NCI-H748 (cell line): ENCODE data around the gene MISP.

Experiments used
- DNase-seq: peaks from one replicate; lab custom pipeline; 2025; ENCODE audit not compliant: unreplicated experiment; lab: John Stamatoyannopoulos, UW

The MISP gene

DNA sequence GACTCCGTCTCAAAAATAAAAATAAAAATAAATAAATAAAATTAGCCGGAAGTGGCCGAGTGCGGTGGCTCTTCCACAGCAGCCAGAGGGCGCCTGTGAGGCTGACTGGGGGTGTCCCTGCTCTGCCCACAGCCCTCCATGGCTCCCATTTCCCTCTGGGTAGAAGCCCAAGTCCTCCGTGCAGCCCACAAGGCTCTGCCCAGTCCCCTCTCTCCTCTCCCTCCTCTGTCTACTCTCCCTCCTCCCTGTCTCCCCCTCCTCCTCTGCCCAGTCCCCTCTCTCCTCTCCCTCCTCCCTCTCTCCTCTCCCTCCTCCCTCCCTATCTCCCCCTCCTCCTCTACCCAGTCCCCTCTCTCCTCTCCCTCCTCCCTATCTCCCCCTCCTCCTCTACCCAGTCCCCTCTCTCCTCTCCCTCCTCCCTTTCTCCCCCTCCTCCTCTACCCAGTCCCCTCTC is 20.4 kb downstream of the MISP start:
- DNase-seq: peak; percentile 16

DNA sequence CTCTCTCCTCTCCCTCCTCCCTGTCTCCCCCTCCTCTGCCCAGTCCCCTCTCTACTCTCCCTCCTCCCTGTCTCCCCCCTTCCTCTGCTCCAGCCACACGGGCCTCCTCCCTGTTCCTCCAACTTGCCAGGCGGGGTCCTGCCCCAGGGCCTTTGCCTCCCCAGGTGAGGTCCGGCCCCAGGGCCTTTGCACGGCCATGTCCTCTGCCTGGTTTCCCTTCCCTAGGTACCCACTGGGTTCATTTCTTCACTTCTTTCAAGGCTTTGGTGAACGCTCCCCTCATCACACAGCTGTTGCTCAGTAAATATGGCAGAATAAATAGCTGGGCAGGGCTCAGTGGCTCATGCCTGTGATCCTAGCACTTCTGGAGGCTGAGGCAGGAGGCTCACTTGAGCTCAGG is 21.2 kb downstream of the MISP start:
- no peak for DNase-seq

- DNase-seq: no peak
Measured at GRCh38 chr19:772730-773436, 22.0 kb downstream of the MISP start.

GRCh38 chr19:776549-776948 is 25.6 kb downstream of the MISP start:
- no peak for DNase-seq

DNA sequence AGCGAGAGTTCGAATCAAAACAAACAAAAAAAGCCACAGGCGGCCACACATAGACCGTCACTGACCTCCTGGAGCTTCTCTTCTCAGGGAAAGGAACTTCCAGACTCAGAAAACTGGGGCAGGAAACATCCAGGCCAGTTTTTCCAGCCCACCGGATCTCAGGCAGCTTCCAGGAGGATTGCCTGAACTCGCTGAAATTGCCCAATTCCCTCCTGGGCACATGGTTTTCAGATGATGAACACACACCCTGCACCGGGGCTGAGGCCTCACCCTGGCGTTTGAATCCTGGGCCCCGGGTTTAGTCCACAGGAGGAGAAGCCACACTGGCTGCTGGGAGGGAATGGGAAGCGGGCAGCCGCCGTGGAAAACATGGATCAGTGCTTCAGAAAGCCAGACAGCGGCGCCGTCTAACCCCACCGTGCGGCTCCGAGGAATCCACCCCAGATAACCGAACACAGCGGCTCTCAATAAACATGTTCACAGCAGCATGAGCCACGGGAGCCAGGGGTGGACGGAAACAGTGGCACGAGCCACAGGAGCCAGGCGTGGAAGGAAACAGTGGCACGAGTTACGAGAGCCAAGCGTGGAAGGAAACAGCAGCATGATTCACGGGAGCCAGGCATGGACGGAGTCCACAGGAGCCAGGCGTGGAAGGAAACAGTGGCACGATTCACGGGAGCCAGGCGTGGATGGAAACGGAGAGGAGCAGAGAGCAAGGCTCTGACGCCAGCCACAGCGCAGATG is 28.2 kb downstream of the MISP start:
- DNase-seq: no peak

DNA sequence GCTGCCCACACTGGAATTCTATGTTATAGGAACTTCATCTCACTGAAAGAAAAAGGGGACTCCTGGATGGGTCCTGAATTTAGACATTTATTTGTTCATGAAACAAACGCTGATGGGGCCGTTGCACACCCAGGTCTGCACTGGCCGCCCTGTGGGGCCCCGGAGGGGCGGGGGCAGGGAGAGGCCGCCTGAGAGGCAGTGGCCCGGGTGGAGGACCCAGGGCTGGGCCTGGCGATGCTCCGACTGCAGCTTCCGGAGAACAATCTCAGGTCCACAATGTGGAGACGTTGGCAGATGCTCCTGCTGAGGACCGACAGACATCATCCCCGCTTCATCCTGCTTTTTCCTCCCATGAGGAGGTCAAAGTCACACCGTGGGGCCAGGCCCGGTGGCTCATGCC is 30.0 kb downstream of the MISP start:
- DNase-seq: no peak

DNA sequence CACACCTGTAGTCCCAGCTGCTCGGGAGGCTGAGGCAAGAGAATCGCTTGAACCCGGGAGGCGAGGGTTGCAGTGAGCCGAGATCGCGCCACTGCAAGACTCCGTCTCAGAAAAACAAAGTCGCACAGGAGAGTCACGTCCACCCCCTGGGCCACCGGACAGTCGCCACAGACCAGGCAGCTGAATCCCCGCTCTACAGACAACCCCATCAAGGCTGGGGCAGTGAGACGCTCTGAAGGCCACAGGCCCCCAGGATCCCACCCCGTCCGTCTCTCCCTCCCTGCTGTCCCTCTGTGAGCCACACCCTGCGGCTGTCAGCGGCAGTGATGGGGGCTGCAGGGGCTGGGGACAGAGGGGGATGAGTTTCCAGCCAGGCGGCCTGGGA is 30.9 kb downstream of the MISP start:
- DNase-seq: no peak

GRCh38 chr19:782185-782877 is 31.4 kb downstream of the MISP start:
- DNase-seq: no peak

- no peak for DNase-seq
Measured at GRCh38 chr19:782878-783668, 32.2 kb downstream of the MISP start.

GRCh38 chr19:784541-784940 is 33.6 kb downstream of the MISP start:
- DNase-seq: no peak

GRCh38 chr19:787536-787935 is 36.6 kb downstream of the MISP start:
- DNase-seq: no peak

DNA sequence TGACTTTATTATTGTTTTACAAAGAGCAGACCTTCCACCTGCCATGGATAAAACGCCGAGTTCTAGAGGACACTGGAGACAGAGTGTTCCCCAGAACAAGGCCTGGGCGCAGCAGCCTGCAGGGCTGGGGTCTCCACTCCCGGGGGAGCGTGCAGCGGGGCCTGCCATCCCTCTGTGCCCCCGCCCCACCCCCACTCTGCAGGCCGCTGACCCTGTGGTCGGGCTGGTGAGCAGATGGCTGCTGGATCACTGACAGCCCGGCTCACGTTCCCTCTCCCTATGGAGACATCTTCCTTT is 37.7 kb downstream of the MISP start:
- DNase-seq: no peak

- no peak for DNase-seq
Measured at GRCh38 chr19:788983-789700, 38.2 kb downstream of the MISP start.

- no peak for DNase-seq
Measured at GRCh38 chr19:789701-790060, 38.8 kb downstream of the MISP start.

GRCh38 chr19:791007-791566 is 40.2 kb downstream of the MISP start:
- DNase-seq: no peak

DNA sequence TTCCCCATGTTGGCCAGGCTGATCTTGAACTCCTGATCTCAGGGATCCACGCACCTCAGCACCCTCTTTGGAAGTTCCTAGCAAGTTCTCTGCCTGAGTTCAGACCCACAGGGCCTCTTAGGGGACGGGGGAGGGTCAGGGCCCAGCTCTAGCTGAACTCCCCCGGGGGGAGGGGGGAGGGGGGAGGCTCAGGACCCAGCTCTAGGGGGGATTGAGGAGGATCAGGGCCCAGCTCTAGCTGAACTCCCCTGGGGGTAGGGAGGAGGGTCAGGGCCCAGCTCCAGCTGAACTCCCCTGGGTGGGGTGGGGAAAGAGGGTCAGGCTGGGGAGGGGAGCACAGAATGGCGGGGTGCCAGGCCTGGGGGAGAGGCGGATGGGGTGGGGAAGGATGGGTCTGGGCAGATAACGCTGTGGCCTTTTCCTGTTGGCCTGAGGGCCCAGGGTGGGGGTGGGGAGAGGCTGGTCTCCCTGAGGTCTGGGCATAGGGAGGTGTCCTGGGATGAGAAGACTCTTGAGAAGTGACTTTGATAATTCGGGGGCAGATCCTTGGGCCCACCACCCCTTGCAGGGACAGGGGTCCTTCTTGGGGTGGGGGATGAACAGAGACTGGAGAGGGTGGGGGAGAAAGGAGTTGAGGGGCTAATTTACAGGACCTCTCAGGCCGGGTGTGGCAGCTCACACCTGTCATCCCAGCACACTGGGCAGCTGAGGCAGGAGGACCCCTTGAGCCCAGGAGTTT is 40.8 kb downstream of the MISP start:
- DNase-seq: no peak

GRCh38 chr19:792306-792885 is 41.5 kb downstream of the MISP start:
- no peak for DNase-seq

- DNase-seq: no peak
Measured at GRCh38 chr19:793806-794205, 42.9 kb downstream of the MISP start.

DNA sequence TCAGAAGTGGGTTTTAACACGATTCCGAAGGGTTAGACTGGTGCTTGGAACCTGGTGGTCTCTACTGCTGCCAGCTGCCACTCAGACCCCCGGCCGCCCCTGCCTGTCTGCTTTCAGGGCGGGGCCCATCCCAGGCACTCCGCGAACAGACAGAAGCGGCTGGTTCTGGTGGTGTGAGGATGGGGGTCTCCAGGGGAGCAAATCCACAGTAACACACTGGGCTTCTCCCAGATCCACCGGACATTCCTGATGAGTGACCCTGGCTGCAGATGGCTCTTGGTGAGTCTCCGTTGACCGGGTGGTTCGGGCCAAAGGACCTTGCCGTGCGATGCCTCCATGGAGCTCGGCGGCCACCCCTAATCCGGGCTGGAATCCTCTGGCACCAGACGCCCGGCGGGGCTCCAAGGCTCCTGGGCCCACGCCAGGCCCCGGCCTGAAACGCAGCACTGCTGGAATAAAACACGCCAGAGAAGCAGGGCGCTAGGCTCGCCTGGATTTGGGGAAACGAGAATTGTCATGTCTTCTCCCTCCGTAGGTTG is 44.2 kb downstream of the MISP start:
- no peak for DNase-seq
